Psoas muscle (tissue), 8 donors: ENCODE data around the gene JMJD1C. TPM values are rescaled to one million over a fixed set of nuclear protein-coding genes. Genes with fewer than 3 reads are reported as not detected.

Experiments used
- ATAC-seq, 4 donors: fragments of 200-7000 bp; cut with Tn5 transposase; one replicate each; pipeline ENCODE4 v1.9.1; 2020; ENCODE audit warnings: moderate library complexity in 3 of 4, mild to moderate bottlenecking in 2 of 4
- DNase-seq, 2 donors: peaks; one replicate each; pipeline ENCODE4 v3.0.0-alpha.2; 2020
- H3K27ac ChIP-seq: fragments of 200-600 bp; one replicate; pipeline ENCODE4 v1.8.0; 2022
- H3K27me3 ChIP-seq, 3 donors: fragments of 200-600 bp in 1 of 3; one replicate each; pipeline versions ENCODE4 v1.6.1 to v1.8.0; 2013 to 2022; ENCODE audit warnings: low read length in 2 of 3, mild to moderate bottlenecking in 2 of 3, moderate library complexity in 1 of 3; ENCODE audit not compliant: insufficient read depth in 3 of 3
- H3K36me3 ChIP-seq, 2 donors: fragments of 200-600 bp in 1 of 2; one replicate each; pipeline versions ENCODE4 v1.6.1 to v1.8.0; 2013 to 2022; ENCODE audit warnings: low read depth in 1 of 2, mild to moderate bottlenecking in 1 of 2, moderate library complexity in 1 of 2; ENCODE audit not compliant: insufficient read depth in 1 of 2
- H3K4me1 ChIP-seq: fragments of 200-600 bp; one replicate; pipeline ENCODE4 v1.8.0; 2022
- H3K4me3 ChIP-seq: fragments of 200-600 bp; one replicate; pipeline ENCODE4 v1.8.0; 2022; ENCODE audit warnings: mild to moderate bottlenecking
- H3K9me3 ChIP-seq: fragments of 200-600 bp; one replicate; pipeline ENCODE4 v1.8.0; 2022
- CTCF ChIP-seq: fragments of 200-600 bp; IDR thresholded peaks from one replicate; pipeline ENCODE4 v1.8.0; 2022; ENCODE audit warnings: antibody characterized with exemption
- WGBS, 3 donors: extraction: QIAGEN DNeasy Blood & Tissue Kit; methylation state at CpG; one replicate each; pipeline versions ENCODE4 v1.1.6 to v1.1.7; 2013; 5-methylcytosine and 5-hydroxymethylcytosine counted together
- intact Hi-C, 2 donors: fragments of 100-400 bp; cut with DNase I; formaldehyde crosslinking; loops; one replicate each; pipeline versions ENCODE4 v1.11.0 to v1.14.2; 2022
- polyA plus RNA-seq, 3 donors: library from polyadenylated mRNA; stranded (reverse); fragments of 200-250 nt; gene quantifications; one replicate each; pipeline ENCODE4 v1.2.3, GENCODE V29; 2013
- total RNA-seq, 4 donors: library from RNA; stranded (reverse); fragmentation: NEBNext Ultra II Directional in 2 of 4; extraction: Animal tissue kit (Norgen Biotek cat#: 25700) in 2 of 4; gene quantifications; one replicate each; pipeline versions ENCODE4 v1.2.1 to v1.2.4, GENCODE V29; 2021 to 2023
- donor health status: healthy with polysubstance abuse.
- donor health status: DM: no; HTN: no; CAD: no; lungs with moderate emphysema.
- donor health status: Bipolar disorder and iron deficiency.
- donor health status: healthy.
- donor health status: DM: yes; HTN: yes; CAD: no.
- donor health status: DM: no; HTN: no; CAD: no.
- donor health status: DM: no; HTN: no; CAD: no.
- donor health status: DM: yes; HTN: yes; CAD: no.

The JMJD1C gene
- total and polyA plus RNA-seq, 7 donors = 17.5 to 74.4 (median 28.8) TPM

- Histone ChIP-seq H3K36me3 (no peaks in the 10 kb centered on the region), H3K27ac (no peak overlapping the region), H3K4me3 (no peak overlapping the region), H3K4me1 (peaks cover 52% of the 10 kb centered on the region), H3K9me3 (no peaks in the 10 kb centered on the region), H3K27me3 (no peaks in the 10 kb centered on the region)
- no peak for TF ChIP-seq CTCF
- 89 to 94% (median 90%) methylated on average over 1 of the region's 1 CpG for WGBS, 3 donors
- DNase-seq (no peak), ATAC-seq (no peak)
- intact Hi-C loops = no loop called here
Measured at GRCh38 chr10:63430999-63431356, 34.8 kb downstream of the JMJD1C start.

- ATAC-seq (no peak), DNase-seq (no peak)
- no peaks in the 10 kb centered on the region for H3K9me3 ChIP-seq
- WGBS, 3 donors = 72 to 76% (median 73%) methylated on average over 10 of the region's 10 CpGs
- intact Hi-C loops = no loop called here
- H3K4me1 ChIP-seq = peaks cover 52% of the 10 kb centered on the region
- no peak overlapping the region for H3K27ac ChIP-seq
- no peak for TF ChIP-seq CTCF
- H3K4me3 ChIP-seq = no peak overlapping the region
- H3K36me3 ChIP-seq = no peaks in the 10 kb centered on the region
- no peaks in the 10 kb centered on the region for H3K27me3 ChIP-seq
Measured at GRCh38 chr10:63430091-63430998, 35.4 kb downstream of the JMJD1C start.

- Histone ChIP-seq H3K36me3 (no peaks in the 10 kb centered on the region), H3K4me3 (no peak overlapping the region), H3K4me1 (peaks cover 42% of the 10 kb centered on the region), H3K27me3 (no peaks in the 10 kb centered on the region), H3K27ac (no peak overlapping the region), H3K9me3 (no peaks in the 10 kb centered on the region)
- TF ChIP-seq CTCF = no peak
- DNase-seq = no peak
- intact Hi-C loops = no loop called here
- WGBS, 3 donors = 37 to 54% (median 44%) methylated on average over 2 of the region's 2 CpGs
- peak in 2 of 4 donors; percentile 28 to 41 for ATAC-seq
Measured at GRCh38 chr10:63429281-63429680, 36.5 kb downstream of the JMJD1C start.

- H3K4me3 ChIP-seq = no peak overlapping the region
- peaks cover 45% of the 10 kb centered on the region for H3K4me1 ChIP-seq
- no peaks in the 10 kb centered on the region for H3K27me3 ChIP-seq
- TF ChIP-seq CTCF = no peak
- H3K9me3 ChIP-seq = no peaks in the 10 kb centered on the region
- no peak for ATAC-seq
- no peak overlapping the region for H3K27ac ChIP-seq
- WGBS, 3 donors = 94 to 96% (median 95%) methylated on average over 19 of the region's 19 CpGs
- DNase-seq = no peak
- no peaks in the 10 kb centered on the region for H3K36me3 ChIP-seq
- intact Hi-C loops = no loop called here
Measured at GRCh38 chr10:63427013-63427412, 38.8 kb downstream of the JMJD1C start.

GRCh38 chr10:63425512-63425911, 40.3 kb downstream of the JMJD1C start:
- Histone ChIP-seq H3K4me3 (no peak overlapping the region), H3K9me3 (no peaks in the 10 kb centered on the region), H3K27ac (no peak overlapping the region), H3K27me3 (no peaks in the 10 kb centered on the region), H3K4me1 (peaks cover 35% of the 10 kb centered on the region), H3K36me3 (no peaks in the 10 kb centered on the region)
- ATAC-seq = no peak
- intact Hi-C loops = no loop called here
- no peak for DNase-seq
- no peak for TF ChIP-seq CTCF
- WGBS, 3 donors = 91 to 92% (median 92%) methylated on average over 5 of the region's 5 CpGs
